Measurements from ENCODE around the gene C3orf20. TPM values are rescaled to one million over a fixed set of nuclear protein-coding genes. Genes with fewer than 3 reads are reported as not detected.

The C3orf20 gene
- polyA plus RNA-seq, 1 donor from 2014 or later, result not detected

- no peak overlapping the region for H2AFZ ChIP-seq (ENCODE audit: low read depth, low read length)
- TF ChIP-seq POLR2AphosphoS5 (IDR thresholded peaks at IDR 0.05) (no peak), RAD21 (conservative IDR thresholded peaks at IDR 0.05) (no peak), CTCF (IDR thresholded peaks at IDR 0.05; ENCODE audit: poor library complexity, severe bottlenecking) (no peak), MXI1 (conservative IDR thresholded peaks at IDR 0.05; ENCODE audit: poor library complexity, severe bottlenecking) (no peak), EP300 (conservative IDR thresholded peaks at IDR 0.05; ENCODE audit: poor library complexity, severe bottlenecking) (no peak), EZH2 (IDR thresholded peaks at IDR 0.05; ENCODE audit: borderline replicate concordance, insufficient read depth, low read length, poor library complexity, severe bottlenecking) (no peak), TAF1 (IDR thresholded peaks at IDR 0.05; ENCODE audit: low read depth) (no peak), SMC3 (conservative IDR thresholded peaks at IDR 0.05; ENCODE audit: poor library complexity) (no peak)
- TF ChIP-seq, protein P1, sequence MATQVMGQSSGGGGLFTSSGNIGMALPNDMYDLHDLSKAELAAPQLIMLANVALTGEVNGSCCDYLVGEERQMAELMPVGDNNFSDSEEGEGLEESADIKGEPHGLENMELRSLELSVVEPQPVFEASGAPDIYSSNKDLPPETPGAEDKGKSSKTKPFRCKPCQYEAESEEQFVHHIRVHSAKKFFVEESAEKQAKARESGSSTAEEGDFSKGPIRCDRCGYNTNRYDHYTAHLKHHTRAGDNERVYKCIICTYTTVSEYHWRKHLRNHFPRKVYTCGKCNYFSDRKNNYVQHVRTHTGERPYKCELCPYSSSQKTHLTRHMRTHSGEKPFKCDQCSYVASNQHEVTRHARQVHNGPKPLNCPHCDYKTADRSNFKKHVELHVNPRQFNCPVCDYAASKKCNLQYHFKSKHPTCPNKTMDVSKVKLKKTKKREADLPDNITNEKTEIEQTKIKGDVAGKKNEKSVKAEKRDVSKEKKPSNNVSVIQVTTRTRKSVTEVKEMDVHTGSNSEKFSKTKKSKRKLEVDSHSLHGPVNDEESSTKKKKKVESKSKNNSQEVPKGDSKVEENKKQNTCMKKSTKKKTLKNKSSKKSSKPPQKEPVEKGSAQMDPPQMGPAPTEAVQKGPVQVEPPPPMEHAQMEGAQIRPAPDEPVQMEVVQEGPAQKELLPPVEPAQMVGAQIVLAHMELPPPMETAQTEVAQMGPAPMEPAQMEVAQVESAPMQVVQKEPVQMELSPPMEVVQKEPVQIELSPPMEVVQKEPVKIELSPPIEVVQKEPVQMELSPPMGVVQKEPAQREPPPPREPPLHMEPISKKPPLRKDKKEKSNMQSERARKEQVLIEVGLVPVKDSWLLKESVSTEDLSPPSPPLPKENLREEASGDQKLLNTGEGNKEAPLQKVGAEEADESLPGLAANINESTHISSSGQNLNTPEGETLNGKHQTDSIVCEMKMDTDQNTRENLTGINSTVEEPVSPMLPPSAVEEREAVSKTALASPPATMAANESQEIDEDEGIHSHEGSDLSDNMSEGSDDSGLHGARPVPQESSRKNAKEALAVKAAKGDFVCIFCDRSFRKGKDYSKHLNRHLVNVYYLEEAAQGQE (IDR thresholded peaks at IDR 0.05; ENCODE audit: borderline replicate concordance), result no peak
- H3K9me3 ChIP-seq (ENCODE audit: low read length), result peaks cover 3% of the 10 kb centered on the region
- H3K9me2 ChIP-seq (ENCODE audit: insufficient read depth, low read length), result no peaks in the 10 kb centered on the region
- no peak overlapping the region for H3K4me2 ChIP-seq (ENCODE audit: low read length)
- H3F3A ChIP-seq (ENCODE audit: insufficient read depth, low read length, poor library complexity, severe bottlenecking), result no peaks in the 10 kb centered on the region
- no peaks in the 10 kb centered on the region for H4K20me1 ChIP-seq (ENCODE audit: insufficient read depth)
- H3K79me2 ChIP-seq (replicated peaks; ENCODE audit: insufficient read depth, low read length), result no peaks in the 10 kb centered on the region
- H3K36me3 ChIP-seq (ENCODE audit: insufficient read depth, low read length), result no peaks in the 10 kb centered on the region
- no peaks in the 10 kb centered on the region for H3K27me3 ChIP-seq (ENCODE audit: insufficient read depth, low read depth, low read length)
- H3K27ac ChIP-seq (ENCODE audit: low read length), result no peak overlapping the region
- H3K4me3 ChIP-seq (ENCODE audit: low read length), result no peak overlapping the region
- no peak overlapping the region for H3K9ac ChIP-seq (ENCODE audit: low read length)
These were observed 114.3 kb downstream of the C3orf20 start for GRCh38 chr3:14789221-14789620.

GRCh38 chr3:14789640-14790285, 114.8 kb downstream of the C3orf20 start:
- Histone ChIP-seq H2AFZ (ENCODE audit: low read depth, low read length) (no peak overlapping the region), H3K9me3 (ENCODE audit: low read length) (peaks cover 3% of the 10 kb centered on the region), H3K4me3 (ENCODE audit: low read length) (no peak overlapping the region), H3K9ac (ENCODE audit: low read length) (no peak overlapping the region), H3K27ac (ENCODE audit: low read length) (no peak overlapping the region), H3K36me3 (ENCODE audit: insufficient read depth, low read length) (no peaks in the 10 kb centered on the region), H4K20me1 (ENCODE audit: insufficient read depth) (no peaks in the 10 kb centered on the region), H3K4me2 (ENCODE audit: low read length) (no peak overlapping the region), H3F3A (ENCODE audit: insufficient read depth, low read length, poor library complexity, severe bottlenecking) (no peaks in the 10 kb centered on the region), H3K9me2 (ENCODE audit: insufficient read depth, low read length) (no peaks in the 10 kb centered on the region), H3K27me3 (ENCODE audit: insufficient read depth, low read depth, low read length) (no peaks in the 10 kb centered on the region), H3K79me2 (replicated peaks; ENCODE audit: insufficient read depth, low read length) (no peaks in the 10 kb centered on the region)
- TF ChIP-seq EP300 (conservative IDR thresholded peaks at IDR 0.05; ENCODE audit: poor library complexity, severe bottlenecking), result no peak
- TF ChIP-seq MXI1 (conservative IDR thresholded peaks at IDR 0.05; ENCODE audit: poor library complexity, severe bottlenecking), result no peak
- TF ChIP-seq RAD21 (conservative IDR thresholded peaks at IDR 0.05), result no peak
- TF ChIP-seq TAF1 (IDR thresholded peaks at IDR 0.05; ENCODE audit: low read depth), result no peak
- TF ChIP-seq POLR2AphosphoS5 (IDR thresholded peaks at IDR 0.05), result no peak
- TF ChIP-seq, protein P1 (IDR thresholded peaks at IDR 0.05; ENCODE audit: borderline replicate concordance), result no peak
- no peak for TF ChIP-seq CTCF (IDR thresholded peaks at IDR 0.05; ENCODE audit: poor library complexity, severe bottlenecking)
- TF ChIP-seq EZH2 (IDR thresholded peaks at IDR 0.05; ENCODE audit: borderline replicate concordance, insufficient read depth, low read length, poor library complexity, severe bottlenecking), result no peak
- no peak for TF ChIP-seq SMC3 (conservative IDR thresholded peaks at IDR 0.05; ENCODE audit: poor library complexity)

All from neural cell (in vitro differentiated cells).